Omental fat pad (tissue), 4 donors: ENCODE measurements around the gene DNMBP. TPM values are rescaled to one million over a fixed set of nuclear protein-coding genes. Genes with fewer than 3 reads are reported as not detected.
A peak's percentile ranks its signal among the peaks of the same experiment; 100 is the strongest.

ENCODE experiments used
- ATAC-seq: fragments of 150-250 bp; one replicate; pipeline ENCODE4 v1.9.1; 2016; ENCODE audit warnings: mild to moderate bottlenecking, moderate library complexity; ENCODE audit not compliant: low FRiP score
- DNase-seq: peaks from one replicate; pipeline ENCODE4 v3.0.0-alpha.2; 2019; ENCODE audit warnings: low spot score
- CTCF ChIP-seq, 3 donors: fragments of 450-650 bp; IDR thresholded peaks; one replicate each; pipeline ENCODE4 v1.5.1; 2016 to 2017; ENCODE audit warnings: antibody characterized with exemption in 3 of 3, mild to moderate bottlenecking in 3 of 3, moderate library complexity in 2 of 3
- total RNA-seq, 4 donors: library from RNA; depleted of rRNA; stranded (reverse); fragments of >200 nt; gene quantifications; one replicate each; pipeline ENCODE4 v1.1.0, GENCODE V29; 2016

Gene DNMBP
- total RNA-seq, 4 donors from 2014 or later: 17.5 to 41.3 (median 29.6) TPM

- no peak for TF ChIP-seq CTCF (IDR thresholded peaks at IDR 0.05)
- DNase-seq: no peak
- ATAC-seq: no peak
These were observed 89.3 kb downstream of the DNMBP start for GRCh38 chr10:99920486-99920885.

- peak; percentile 73 for ATAC-seq
- DNase-seq: no peak
- no peak for TF ChIP-seq CTCF (IDR thresholded peaks at IDR 0.05)
These were observed 91.6 kb downstream of the DNMBP start for GRCh38 chr10:99917963-99918825.

- DNase-seq (no peak), ATAC-seq (no peak)
- TF ChIP-seq CTCF (IDR thresholded peaks at IDR 0.05): no peak
These were observed 93.0 kb downstream of the DNMBP start for GRCh38 chr10:99916776-99917175.

- DNase-seq (no peak), ATAC-seq (no peak)
- TF ChIP-seq CTCF (IDR thresholded peaks at IDR 0.05): no peak
These were observed 94.3 kb downstream of the DNMBP start for GRCh38 chr10:99915414-99915813.

- ATAC-seq (no peak), DNase-seq (no peak)
- no peak for TF ChIP-seq CTCF (IDR thresholded peaks at IDR 0.05)
These were observed 95.5 kb downstream of the DNMBP start for GRCh38 chr10:99914236-99914635.

- no peak for DNase-seq
- no peak for TF ChIP-seq CTCF (IDR thresholded peaks at IDR 0.05)
- no peak for ATAC-seq
These were observed 95.9 kb downstream of the DNMBP start for GRCh38 chr10:99913831-99914235.

- no peak for TF ChIP-seq CTCF (IDR thresholded peaks at IDR 0.05)
- DNase-seq (no peak), ATAC-seq (no peak)
These were observed 97.7 kb downstream of the DNMBP start for GRCh38 chr10:99912041-99912440.
